Chondrocyte (in vitro differentiated cells): ENCODE results near the gene DNAJC27. TPM values are rescaled to one million over a fixed set of nuclear protein-coding genes. Genes with fewer than 3 reads are reported as not detected.
A peak's percentile ranks its signal among the peaks of the same experiment; 100 is the strongest.
"Not testable (repeated sequence)": the region's sequence is repeated elsewhere in the genome, so short reads cannot be mapped to it uniquely, and the experiment has no call there.

Experiments used
- DNase-seq: peaks from one replicate; pipeline ENCODE4 v3.0.0; 2021; ENCODE audit warnings: mixed read lengths, low spot score
- H3K27ac Mint-ChIP-seq: one replicate; pipeline ENCODE4 v1.8.0; 2021; ENCODE audit warnings: mild to moderate bottlenecking, moderate library complexity, mixed read lengths; ENCODE audit not compliant: unreplicated experiment
- H3K27me3 Mint-ChIP-seq: 2 replicates; pipeline ENCODE4 v1.8.0; 2021; ENCODE audit warnings: low read depth, mixed read lengths
- H3K36me3 Mint-ChIP-seq: 2 replicates; pipeline ENCODE4 v1.8.0; 2021; ENCODE audit warnings: low read depth, mixed read lengths
- H3K4me1 Mint-ChIP-seq: 2 replicates; pipeline ENCODE4 v1.8.0; 2021; ENCODE audit warnings: low read depth, mild to moderate bottlenecking, mixed read lengths
- H3K4me3 Mint-ChIP-seq: one replicate; pipeline ENCODE4 v1.8.0; 2021; ENCODE audit warnings: mild to moderate bottlenecking, moderate library complexity, mixed read lengths; ENCODE audit not compliant: unreplicated experiment
- H3K9me3 Mint-ChIP-seq: 2 replicates; pipeline ENCODE4 v1.8.0; 2021; ENCODE audit warnings: low read depth, mixed read lengths
- CTCF ChIP-seq: fragments of 200-600 bp; sonication (generic); IDR thresholded peaks from 2 replicates; pipeline ENCODE4 v1.5.0; 2021; ENCODE audit warnings: antibody characterized with exemption, mild to moderate bottlenecking, moderate library complexity
- total RNA-seq: library from RNA; stranded (reverse); gene quantifications from 3 replicates; pipeline ENCODE4 v1.2.1, GENCODE V29; 2021

DNAJC27 gene
- total RNA-seq, 1 donor from 2014 or later = 3.8 TPM

GRCh38 chr2:25002066-25002465, 30.3 kb upstream of the DNAJC27 start:
- Mint-ChIP-seq H3K27me3 (peaks cover 3% of the 10 kb centered on the region), H3K4me3 (no peak overlapping the region), H3K36me3 (peaks cover 2% of the 10 kb centered on the region), H3K27ac (peak overlapping the region; percentile 6), H3K9me3 (no peaks in the 10 kb centered on the region), H3K4me1 (peaks cover 15% of the 10 kb centered on the region)
- no peak for TF ChIP-seq CTCF
- no peak for DNase-seq

- Mint-ChIP-seq H3K27me3 (peaks cover 3% of the 10 kb centered on the region), H3K27ac (no peak overlapping the region), H3K4me3 (no peak overlapping the region), H3K9me3 (no peaks in the 10 kb centered on the region), H3K4me1 (peaks cover 23% of the 10 kb centered on the region), H3K36me3 (peaks cover 2% of the 10 kb centered on the region)
- no peak for TF ChIP-seq CTCF
- DNase-seq = no peak
Measured at GRCh38 chr2:25001325-25001637, 29.5 kb upstream of the DNAJC27 start.

- no peak for DNase-seq
Measured at GRCh38 chr2:25000503-25001324, 29.0 kb upstream of the DNAJC27 start.

GRCh38 chr2:25000036-25000435, 28.3 kb upstream of the DNAJC27 start:
- no peaks in the 10 kb centered on the region for H3K9me3 Mint-ChIP-seq
- H3K4me3 Mint-ChIP-seq = no peak overlapping the region
- H3K27me3 Mint-ChIP-seq = peaks cover 3% of the 10 kb centered on the region
- H3K36me3 Mint-ChIP-seq = peaks cover 2% of the 10 kb centered on the region
- peaks cover 23% of the 10 kb centered on the region for H3K4me1 Mint-ChIP-seq
- H3K27ac Mint-ChIP-seq = no peak overlapping the region
- TF ChIP-seq CTCF = no peak
- no peak for DNase-seq

More at GRCh38 chr2:25000503-25001324, 29.0 kb upstream of the DNAJC27 start:
- H3K27ac Mint-ChIP-seq = peak overlapping the region; percentile 34
- H3K27me3 Mint-ChIP-seq = peaks cover 3% of the 10 kb centered on the region
- peaks cover 2% of the 10 kb centered on the region for H3K36me3 Mint-ChIP-seq
- no peaks in the 10 kb centered on the region for H3K9me3 Mint-ChIP-seq
- peaks cover 23% of the 10 kb centered on the region for H3K4me1 Mint-ChIP-seq
- H3K4me3 Mint-ChIP-seq = no peak overlapping the region
- no peak for TF ChIP-seq CTCF

- H3K36me3 Mint-ChIP-seq, H3K27me3 Mint-ChIP-seq, H3K27ac Mint-ChIP-seq, H3K4me3 Mint-ChIP-seq, DNase-seq, H3K9me3 Mint-ChIP-seq: not testable (repeated sequence)
- H3K4me1 Mint-ChIP-seq = peaks cover 23% of the 10 kb centered on the region
Measured at GRCh38 chr2:24999097-24999496, 27.3 kb upstream of the DNAJC27 start.
